NT2/D1 (cell line): ENCODE data around the gene FKBP5.

Experiments
- SUZ12 ChIP-seq: IDR thresholded peaks from 2 replicates; pipeline ENCODE4 v1.6.1; 2011; ENCODE audit not compliant: insufficient read length, insufficient read depth; ENCODE audit errors: extremely low read depth
- ZNF274 ChIP-seq: IDR thresholded peaks from 2 replicates; pipeline ENCODE4 v1.6.1; 2011; ENCODE audit warnings: mild to moderate bottlenecking, low read depth, low read length

- no peak for TF ChIP-seq SUZ12
- TF ChIP-seq ZNF274: no peak
These were observed 96.5 kb downstream of the FKBP5 start for GRCh38 chr6:35592178-35592577.
